GM23338 (cell line): ENCODE results near the gene KDM4B. TPM values are rescaled to one million over a fixed set of nuclear protein-coding genes. Genes with fewer than 3 reads are reported as not detected.
"Not testable (repeated sequence)": the region's sequence is repeated elsewhere in the genome, so short reads cannot be mapped to it uniquely, and the experiment has no call there.

Experiments
- ATAC-seq: fragments of 200-7000 bp; cut with Tn5 transposase; 3 replicates; pipeline ENCODE4 v1.9.1; 2020
- DNase-seq: peaks from one replicate; pipeline ENCODE4 v3.0.0-alpha.2; 2015; ENCODE audit warnings: low spot score
- H2AFZ ChIP-seq: fragments of 200-600 bp; sonication (generic); 2 replicates; pipeline ENCODE4 v1.8.0; 2016; ENCODE audit warnings: antibody characterized with exemption, mild to moderate bottlenecking, moderate library complexity
- H3F3A ChIP-seq: fragments of 200-600 bp; sonication (generic); replicated peaks from 2 replicates; pipeline ENCODE4 v1.8.0; 2017; ENCODE audit warnings: antibody characterized with exemption, mixed run types, low read depth
- H3K27ac ChIP-seq: fragments of 200-600 bp; sonication (generic); 2 replicates; pipeline ENCODE4 v1.6.1; 2016; ENCODE audit warnings: low read depth
- H3K27me3 ChIP-seq: fragments of 200-600 bp; sonication (generic); 2 replicates; pipeline ENCODE4 v1.8.0; 2016; ENCODE audit warnings: mild to moderate bottlenecking, mixed run types, moderate library complexity; ENCODE audit not compliant: insufficient read depth
- H3K36me3 ChIP-seq: fragments of 200-600 bp; sonication (generic); 2 replicates; pipeline ENCODE4 v1.8.0; 2016; ENCODE audit warnings: mild to moderate bottlenecking; ENCODE audit not compliant: insufficient read depth
- H3K4me1 ChIP-seq: fragments of 200-600 bp; sonication (generic); 2 replicates; pipeline ENCODE4 v1.8.0; 2016; ENCODE audit warnings: mild to moderate bottlenecking, moderate library complexity; ENCODE audit not compliant: insufficient read depth
- H3K4me2 ChIP-seq: fragments of 200-600 bp; sonication (generic); 2 replicates; pipeline ENCODE4 v1.7.1; 2017; ENCODE audit warnings: mixed run types
- H3K4me3 ChIP-seq: fragments of 200-600 bp; sonication (generic); 2 replicates; pipeline ENCODE4 v1.6.1; 2016; ENCODE audit warnings: mixed run types
- H3K79me2 ChIP-seq: fragments of 200-600 bp; sonication (generic); replicated peaks from 2 replicates; pipeline ENCODE4 v1.8.0; 2017; ENCODE audit warnings: mild to moderate bottlenecking; ENCODE audit not compliant: insufficient read depth
- H3K9me2 ChIP-seq: fragments of 200-600 bp; sonication (generic); 2 replicates; pipeline ENCODE4 v1.8.0; 2017; ENCODE audit not compliant: insufficient read depth
- H4K20me1 ChIP-seq: fragments of 200-600 bp; sonication (generic); replicated peaks from 2 replicates; pipeline ENCODE4 v1.8.0; 2017; ENCODE audit warnings: mild to moderate bottlenecking; ENCODE audit not compliant: insufficient read depth
- H3K27ac Mint-ChIP-seq: 2 replicates; pipeline ENCODE4 v1.8.0; 2020; ENCODE audit warnings: inconsistent platforms, mild to moderate bottlenecking, moderate library complexity, mixed read lengths
- H3K27me3 Mint-ChIP-seq: 3 replicates; pipeline ENCODE4 v1.8.0; 2022; ENCODE audit warnings: low read depth, mild to moderate bottlenecking, moderate library complexity, mixed read lengths, inconsistent platforms; ENCODE audit not compliant: insufficient read depth, poor library complexity
- H3K36me3 Mint-ChIP-seq: 3 replicates; pipeline ENCODE4 v1.8.0; 2021; ENCODE audit warnings: low read depth, mild to moderate bottlenecking, inconsistent platforms, moderate library complexity, mixed read lengths
- H3K4me1 Mint-ChIP-seq: 3 replicates; pipeline ENCODE4 v1.8.0; 2020; ENCODE audit warnings: mild to moderate bottlenecking, inconsistent platforms, mixed read lengths
- H3K4me3 Mint-ChIP-seq: 3 replicates; pipeline ENCODE4 v1.8.0; 2021; ENCODE audit warnings: moderate library complexity, mild to moderate bottlenecking, inconsistent platforms, mixed read lengths
- H3K9me3 Mint-ChIP-seq: 3 replicates; pipeline ENCODE4 v1.8.0; 2020; ENCODE audit warnings: moderate library complexity, mild to moderate bottlenecking, inconsistent platforms, mixed read lengths
- CREB1 ChIP-seq: fragments of 250-450 bp; sonication (Bioruptor Pico); IDR thresholded peaks from 2 replicates; pipeline ENCODE4 v1.5.0; 2020; ENCODE audit warnings: low read depth, mild to moderate bottlenecking, moderate library complexity
- CTCF ChIP-seq, 2 experiments: fragments of 200-600 bp in 1 of 2; sonication (generic) in 1 of 2; conservative IDR thresholded peaks; 2 replicates each; pipeline versions ENCODE4 v1.5.1 to v1.6.1; 2016 to 2017; ENCODE audit warnings: antibody characterized with exemption in 2 of 2, low read depth in 2 of 2, mild to moderate bottlenecking in 2 of 2, moderate library complexity in 1 of 2
- EZH2 ChIP-seq: fragments of 200-600 bp; sonication (generic); IDR thresholded peaks from one replicate; pipeline ENCODE4 v1.8.0; 2017; ENCODE audit warnings: antibody characterized with exemption, mild to moderate bottlenecking, low read depth; ENCODE audit not compliant: unreplicated experiment
- JUNB ChIP-seq: IDR thresholded peaks from one replicate; pipeline ENCODE4 v1.6.1; 2016; ENCODE audit warnings: antibody characterized with exemption; ENCODE audit not compliant: unreplicated experiment
- STAT1 ChIP-seq: IDR thresholded peaks from one replicate; pipeline ENCODE4 v1.6.1; 2016; ENCODE audit warnings: antibody characterized with exemption; ENCODE audit not compliant: unreplicated experiment
- polyA plus RNA-seq: library from polyadenylated mRNA; unstranded; fragments of >200 nt; fragmentation: Nextera tagmentation; extraction: Ambion mirVana; gene quantifications from 2 replicates; pipeline ENCODE4 v1.2.1, GENCODE V29; 2016
- total RNA-seq: library from RNA; depleted of rRNA; stranded (reverse); fragments of >200 nt; shearing (Covaris generic); gene quantifications from 2 replicates; pipeline ENCODE4 v1.2.3, GENCODE V29; 2014

Gene KDM4B
- total and polyA plus RNA-seq, 2 experiments from 2014 or later: 9.1 to 27.6 TPM

- peak overlapping the region; percentile 74; the same call in 1 of the 2 replicates for H3K27ac ChIP-seq
Measured at GRCh38 chr19:4974880-4975469, 6.1 kb downstream of the KDM4B start.

GRCh38 chr19:4975601-4976000, 6.7 kb downstream of the KDM4B start:
- Mint-ChIP-seq H3K27me3 (peaks cover 17% of the 10 kb centered on the region), H3K4me1 (peaks cover 27% of the 10 kb centered on the region)
- not testable (repeated sequence) for H3K36me3 Mint-ChIP-seq, DNase-seq, H3F3A ChIP-seq, H3K4me3 Mint-ChIP-seq, H2AFZ ChIP-seq, H3K27ac Mint-ChIP-seq, H3K36me3 ChIP-seq, H3K4me3 ChIP-seq, ATAC-seq, H3K27me3 ChIP-seq, H3K4me2 ChIP-seq, H3K27ac ChIP-seq, H3K9me2 ChIP-seq, H3K9me3 Mint-ChIP-seq
- Histone ChIP-seq H4K20me1 (peaks cover 39% of the 10 kb centered on the region), H3K79me2 (peaks cover 99% of the 10 kb centered on the region), H3K4me1 (peaks cover 12% of the 10 kb centered on the region)

More at GRCh38 chr19:4974880-4975469, 6.1 kb downstream of the KDM4B start:
- TF ChIP-seq STAT1 (no peak), EZH2 (no peak), JUNB (no peak)
- Mint-ChIP-seq H3K4me3 (no peak overlapping the region; the same call in 2 of the 3 replicates), H3K4me1 (peaks cover 32% of the 10 kb centered on the region), H3K27me3 (peaks cover 19% of the 10 kb centered on the region), H3K36me3 (no peaks in the 10 kb centered on the region; the same call in 2 of the 3 replicates), H3K27ac (no peak overlapping the region), H3K9me3 (no peaks in the 10 kb centered on the region; the same call in 2 of the 3 replicates)
- ATAC-seq (no peak), DNase-seq (no peak)
- Histone ChIP-seq H3K79me2 (peaks cover 99% of the 10 kb centered on the region), H4K20me1 (peaks cover 44% of the 10 kb centered on the region), H3K36me3 (no peaks in the 10 kb centered on the region), H3K4me1 (peaks cover 18% of the 10 kb centered on the region), H3K4me2 (no peak overlapping the region), H3K27me3 (no peaks in the 10 kb centered on the region), H2AFZ (no peak overlapping the region), H3F3A (0 out of 2 replicates have a peak, but pooled peaks cover 6% of the 10 kb centered on the region), H3K4me3 (no peak overlapping the region), H3K9me2 (no peaks in the 10 kb centered on the region)

- Histone ChIP-seq H2AFZ (no peak overlapping the region), H3K79me2 (peaks cover 98% of the 10 kb centered on the region), H4K20me1 (peaks cover 42% of the 10 kb centered on the region), H3K27ac (peak overlapping the region; percentile 39; the same call in 1 of the 2 replicates), H3K36me3 (no peaks in the 10 kb centered on the region), H3K9me2 (no peaks in the 10 kb centered on the region), H3K4me3 (no peak overlapping the region), H3F3A (0 out of 2 replicates have a peak, but pooled peaks cover 3% of the 10 kb centered on the region), H3K4me1 (peaks cover 2% of the 10 kb centered on the region; the same call in 1 of the 2 replicates), H3K27me3 (no peaks in the 10 kb centered on the region), H3K4me2 (no peak overlapping the region)
- Mint-ChIP-seq H3K36me3 (no peaks in the 10 kb centered on the region; the same call in 2 of the 3 replicates), H3K27me3 (peaks cover 15% of the 10 kb centered on the region), H3K9me3 (no peaks in the 10 kb centered on the region), H3K27ac (peak overlapping the region; percentile 84; the same call in 1 of the 2 replicates), H3K4me3 (no peak overlapping the region), H3K4me1 (peaks cover 20% of the 10 kb centered on the region)
- DNase-seq (peak; percentile 85), ATAC-seq (peak; percentile 65)
- TF ChIP-seq CREB1 (CRISPR knock-in tag) (no peak), CTCF (conservative IDR thresholded peaks at IDR 0.05; ENCODE audit: low read depth in 2 of 2) (peak; percentile 65 to 68)
Measured at GRCh38 chr19:4976401-4977298, 7.7 kb downstream of the KDM4B start.
